GM18508 (cell line): ENCODE results near the gene RAPH1.
"Not testable (repeated sequence)": the region's sequence is repeated elsewhere in the genome, so short reads cannot be mapped to it uniquely, and the experiment has no call there.

Experiments used
- ATAC-seq: cut with Tn5 transposase; IDR thresholded peaks from one replicate; pipeline ENCODE4 v1.9.1; 2021; ENCODE audit warnings: moderate number of reproducible peaks; ENCODE audit not compliant: insufficient read depth, unreplicated experiment

Gene RAPH1

GRCh38 chr2:203388153-203388552 is 146.9 kb downstream of the RAPH1 start:
- ATAC-seq, result not testable (repeated sequence)

DNA sequence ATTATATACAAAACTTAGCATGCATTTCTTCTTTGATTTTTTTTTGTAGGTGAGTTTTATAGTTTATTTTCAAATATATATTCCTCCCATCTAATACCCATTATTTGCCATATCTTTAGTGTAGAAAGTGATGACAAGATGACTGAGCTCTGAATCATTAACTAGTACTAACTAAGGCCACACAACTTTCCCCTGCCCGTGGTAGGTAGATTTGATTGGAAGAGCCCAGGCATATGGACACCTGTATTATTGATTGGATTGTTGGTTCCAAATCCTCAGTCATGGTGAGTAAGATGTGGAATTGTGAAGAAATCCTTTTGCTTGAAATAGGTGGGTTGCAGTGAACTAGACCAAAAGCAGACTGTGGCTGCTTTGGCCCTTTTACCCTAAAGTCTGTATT is 152.1 kb downstream of the RAPH1 start:
- ATAC-seq, result no peak

DNA sequence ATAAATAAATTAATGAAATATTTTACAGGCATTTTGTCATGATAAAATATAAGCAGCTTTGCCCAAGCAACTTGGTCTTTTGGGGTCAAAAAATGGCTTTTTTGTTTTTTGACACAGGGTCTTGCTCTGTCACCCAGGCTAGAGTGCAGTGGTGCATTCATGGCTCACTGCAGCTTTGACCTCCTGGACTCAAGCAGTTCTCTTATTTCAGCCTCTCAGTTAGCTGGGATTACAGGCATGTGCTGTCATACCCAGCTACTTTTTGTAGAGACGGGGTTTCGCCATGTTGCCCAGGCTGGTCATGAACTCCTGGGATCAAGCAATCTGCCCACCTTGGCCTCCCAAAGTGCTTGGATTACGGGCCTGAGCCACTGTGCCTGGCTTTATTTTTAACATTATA is 155.9 kb downstream of the RAPH1 start:
- no peak for ATAC-seq

DNA sequence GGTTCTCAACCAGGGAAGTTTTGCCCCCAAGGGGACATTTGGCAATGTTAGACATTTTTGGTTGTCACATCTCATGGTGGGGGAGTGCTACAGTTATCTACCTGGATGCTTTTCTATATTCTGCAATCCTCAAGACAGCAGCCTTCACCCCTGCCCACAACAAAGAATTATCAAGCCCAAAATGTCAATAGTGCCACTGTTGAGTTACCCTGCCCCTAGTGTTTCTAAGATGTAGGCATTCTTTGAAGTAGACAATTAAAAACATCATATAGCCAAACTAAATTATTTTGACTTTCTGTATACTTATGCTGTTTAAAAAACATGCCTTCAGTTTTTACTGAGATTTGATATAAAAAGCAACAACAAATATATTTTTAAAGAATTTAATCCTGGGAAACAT is 158.9 kb downstream of the RAPH1 start:
- no peak for ATAC-seq

DNA sequence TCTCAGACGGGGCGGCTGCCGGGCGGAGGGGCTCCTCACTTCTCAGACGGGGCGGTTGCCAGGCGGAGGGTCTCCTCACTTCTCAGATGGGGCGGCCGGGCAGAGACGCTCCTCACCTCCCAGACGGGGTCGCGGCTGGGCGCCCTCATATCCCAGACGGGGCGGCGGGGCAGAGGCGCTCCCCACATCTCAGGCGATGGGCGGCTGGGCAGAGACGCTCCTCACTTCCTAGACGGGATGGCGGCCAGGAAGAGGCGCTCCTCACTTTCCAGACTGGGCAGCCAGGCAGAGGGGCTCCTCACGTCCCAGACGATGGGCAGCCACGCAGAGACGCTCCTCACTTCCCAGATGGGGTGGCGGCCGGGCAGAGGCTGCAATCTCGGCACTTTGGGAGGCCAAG is 162.4 kb downstream of the RAPH1 start:
- ATAC-seq, result not testable (repeated sequence)

GRCh38 chr2:203366639-203367466 is 168.2 kb downstream of the RAPH1 start:
- no peak for ATAC-seq

DNA sequence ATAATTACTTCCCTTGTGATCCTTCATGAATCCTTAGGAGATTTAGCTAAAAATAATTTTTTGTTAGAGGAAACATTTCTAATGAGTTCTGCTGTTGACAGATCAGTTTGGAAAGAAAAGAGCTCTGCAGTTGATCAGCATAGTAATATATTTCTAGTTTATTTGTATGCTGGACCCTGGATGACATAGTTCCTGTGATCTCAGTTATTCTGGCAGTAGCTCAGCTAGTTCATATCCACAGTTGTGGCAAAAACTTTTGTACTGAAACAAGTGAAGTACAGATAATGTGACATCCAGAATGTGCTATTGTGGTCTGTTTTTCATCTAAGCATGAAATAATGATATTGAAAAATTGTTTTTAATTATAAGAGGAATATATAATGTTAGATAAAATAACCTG is 173.2 kb downstream of the RAPH1 start:
- no peak for ATAC-seq

GRCh38 chr2:203361495-203361894 is 173.6 kb downstream of the RAPH1 start:
- ATAC-seq, result no peak

- ATAC-seq, result no peak
These were observed 174.2 kb downstream of the RAPH1 start for GRCh38 chr2:203360833-203361430.

GRCh38 chr2:203359450-203359849 is 175.7 kb downstream of the RAPH1 start:
- ATAC-seq, result no peak

- ATAC-seq, result no peak
These were observed 180.1 kb downstream of the RAPH1 start for GRCh38 chr2:203354966-203355365.

- no peak for ATAC-seq
These were observed 182.4 kb downstream of the RAPH1 start for GRCh38 chr2:203352604-203353255.

GRCh38 chr2:203347375-203347774 is 187.7 kb downstream of the RAPH1 start:
- no peak for ATAC-seq

DNA sequence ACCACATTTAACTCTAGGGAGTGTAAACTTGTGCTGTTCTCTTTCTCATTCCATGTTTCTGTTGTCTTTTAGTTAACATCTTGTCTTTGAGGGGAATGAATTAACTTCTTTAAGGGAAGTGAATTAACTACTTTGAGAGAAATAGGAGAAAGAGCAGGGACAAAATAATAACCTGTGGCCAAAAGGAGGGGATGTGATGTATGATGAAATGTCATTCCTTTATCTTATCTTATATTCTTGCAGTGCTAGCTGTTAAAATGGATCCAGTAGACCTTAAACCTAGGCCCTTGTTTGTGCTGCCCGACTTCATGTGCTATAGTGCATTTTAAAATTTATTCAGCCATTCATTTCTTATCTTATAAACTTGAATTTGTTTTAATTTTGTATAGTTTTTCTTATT is 188.5 kb downstream of the RAPH1 start:
- ATAC-seq, result no peak

DNA sequence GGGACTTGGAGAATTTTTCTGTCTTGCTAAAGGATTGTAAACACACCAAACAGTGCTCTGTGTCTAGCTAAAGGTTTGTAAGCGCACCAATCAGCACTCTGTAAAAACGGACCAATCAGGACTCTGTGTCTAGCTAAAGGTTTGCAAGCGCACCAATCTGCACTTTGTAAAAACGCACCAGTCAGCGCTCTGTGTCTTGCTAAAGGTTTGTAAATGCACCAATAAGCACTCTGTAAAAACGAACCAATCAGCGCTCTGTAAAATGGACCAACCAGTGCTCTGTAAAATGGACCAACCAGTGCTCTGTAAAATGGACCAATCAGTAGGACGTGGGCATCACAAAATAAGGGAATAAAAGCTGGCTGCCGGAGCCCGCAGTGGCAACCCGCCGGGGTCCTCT is 190.4 kb downstream of the RAPH1 start:
- no peak for ATAC-seq
